Activated T-cell treated with anti-CD3 and anti-CD28 coated beads, Interleukin-2, amount 50 U/mL, for 1 hour (primary cell): ENCODE data around the gene SKP2.

Experiments used
- DNase-seq: peaks from one replicate; pipeline ENCODE4 v3.0.0-alpha.2; 2020

The SKP2 gene

GRCh38 chr5:36205329-36205728, 53.4 kb downstream of the SKP2 start:
- no peak for DNase-seq

- no peak for DNase-seq
These were observed 55.0 kb downstream of the SKP2 start for GRCh38 chr5:36206913-36207312.

- DNase-seq = no peak
These were observed 56.9 kb downstream of the SKP2 start for GRCh38 chr5:36208786-36209185.

- no peak for DNase-seq
These were observed 57.8 kb downstream of the SKP2 start for GRCh38 chr5:36209664-36210063.

- no peak for DNase-seq
These were observed 62.5 kb downstream of the SKP2 start for GRCh38 chr5:36214436-36214835.

GRCh38 chr5:36215910-36216309, 64.0 kb downstream of the SKP2 start:
- DNase-seq = no peak

- DNase-seq = no peak
These were observed 65.7 kb downstream of the SKP2 start for GRCh38 chr5:36217567-36217966.

- no peak for DNase-seq
These were observed 66.1 kb downstream of the SKP2 start for GRCh38 chr5:36217988-36218387.

GRCh38 chr5:36222620-36223019, 70.7 kb downstream of the SKP2 start:
- no peak for DNase-seq

GRCh38 chr5:36227046-36227445, 75.1 kb downstream of the SKP2 start:
- no peak for DNase-seq

GRCh38 chr5:36228505-36228904, 76.6 kb downstream of the SKP2 start:
- no peak for DNase-seq

GRCh38 chr5:36230151-36230790, 78.4 kb downstream of the SKP2 start:
- no peak for DNase-seq

GRCh38 chr5:36232533-36232932, 80.6 kb downstream of the SKP2 start:
- no peak for DNase-seq
